Smooth muscle cell (in vitro differentiated cells): ENCODE measurements around the gene BMX. TPM values are rescaled to one million over a fixed set of nuclear protein-coding genes. Genes with fewer than 3 reads are reported as not detected.

Experiments used
- DNase-seq: peaks from one replicate; lab custom pipeline; 2025; ENCODE audit not compliant: unreplicated experiment; lab: John Stamatoyannopoulos, UW
- H2AFZ ChIP-seq: fragments of 200-600 bp; sonication (generic); 2 replicates; pipeline ENCODE4 v1.6.0; 2016; ENCODE audit warnings: antibody characterized with exemption, low read depth, mild to moderate bottlenecking
- H3F3A ChIP-seq: fragments of 200-600 bp; sonication (generic); 2 replicates; pipeline ENCODE4 v1.6.0; 2017; ENCODE audit warnings: antibody characterized with exemption, low read depth
- H3K27ac ChIP-seq: fragments of 200-600 bp; sonication (generic); 2 replicates; pipeline ENCODE4 v1.5.1; 2016; ENCODE audit warnings: low read depth, mild to moderate bottlenecking
- H3K27me3 ChIP-seq: fragments of 200-600 bp; sonication (generic); 2 replicates; pipeline ENCODE4 v1.6.1; 2016; ENCODE audit warnings: low read depth, mild to moderate bottlenecking
- H3K36me3 ChIP-seq: fragments of 200-600 bp; sonication (generic); 2 replicates; pipeline ENCODE4 v1.5.1; 2016; ENCODE audit warnings: low read depth
- H3K4me1 ChIP-seq: fragments of 200-600 bp; sonication (generic); 2 replicates; pipeline ENCODE4 v1.5.1; 2016; ENCODE audit warnings: low read depth
- H3K4me2 ChIP-seq: fragments of 200-600 bp; sonication (generic); 2 replicates; pipeline ENCODE4 v1.6.0; 2016; ENCODE audit warnings: mild to moderate bottlenecking
- H3K4me3 ChIP-seq: fragments of 200-600 bp; sonication (generic); 2 replicates; pipeline ENCODE4 v1.5.1; 2016; ENCODE audit warnings: mild to moderate bottlenecking
- H3K79me2 ChIP-seq: fragments of 200-600 bp; sonication (generic); 2 replicates; pipeline ENCODE4 v1.6.0; 2016; ENCODE audit warnings: low read depth, mild to moderate bottlenecking
- H3K9ac ChIP-seq: fragments of 200-600 bp; sonication (generic); 2 replicates; pipeline ENCODE4 v1.6.0; 2016; ENCODE audit warnings: low read depth
- H3K9me3 ChIP-seq: fragments of 200-600 bp; sonication (generic); replicated peaks from 2 replicates; pipeline ENCODE4 v1.5.1; 2016; ENCODE audit warnings: low read depth
- H4K20me1 ChIP-seq: fragments of 200-600 bp; sonication (generic); 2 replicates; pipeline ENCODE4 v1.6.0; 2016; ENCODE audit warnings: low read depth
- CTCF ChIP-seq: fragments of 200-600 bp; sonication (generic); IDR thresholded peaks from 2 replicates; pipeline ENCODE4 v1.5.1; 2017; ENCODE audit warnings: borderline replicate concordance, mild to moderate bottlenecking, antibody characterized with exemption; ENCODE audit not compliant: insufficient read depth, poor library complexity, severe bottlenecking
- WGBS: methylation state at CpG from one replicate; pipeline ENCODE4 v1.1.7; 2016; ENCODE audit warnings: low lambda C conversion rate; 5-methylcytosine and 5-hydroxymethylcytosine counted together
- polyA plus RNA-seq: library from polyadenylated mRNA; unstranded; fragments of >200 nt; fragmentation: Nextera tagmentation; extraction: Ambion mirVana; gene quantifications from 2 replicates; pipeline ENCODE4 v1.2.1, GENCODE V29; 2016
- total RNA-seq: library from RNA; depleted of rRNA; stranded (reverse); fragments of >200 nt; gene quantifications from 2 replicates; pipeline ENCODE4 v1.2.3, GENCODE V29; 2014

Gene BMX
- total and polyA plus RNA-seq, 2 experiments from 2014 or later, result not detected

GRCh38 chrX:15472531-15472930 lies 28.1 kb upstream of the BMX start:
- Histone ChIP-seq H3K27ac (no peak overlapping the region), H3K9me3 (no peaks in the 10 kb centered on the region), H3K79me2 (no peaks in the 10 kb centered on the region), H2AFZ (no peak overlapping the region), H3F3A (no peaks in the 10 kb centered on the region), H3K9ac (no peak overlapping the region), H3K4me2 (no peak overlapping the region), H3K36me3 (no peaks in the 10 kb centered on the region), H4K20me1 (no peaks in the 10 kb centered on the region), H3K4me1 (peaks cover 7% of the 10 kb centered on the region), H3K27me3 (no peaks in the 10 kb centered on the region), H3K4me3 (no peak overlapping the region)
- no peak for TF ChIP-seq CTCF
- DNase-seq, result no peak

- H3F3A ChIP-seq, result no peaks in the 10 kb centered on the region
- H3K4me1 ChIP-seq, result peaks cover 7% of the 10 kb centered on the region
- H3K27ac ChIP-seq, result peak overlapping the region; percentile 78
- no peak overlapping the region for H2AFZ ChIP-seq
- no peaks in the 10 kb centered on the region for H4K20me1 ChIP-seq
- H3K79me2 ChIP-seq, result no peaks in the 10 kb centered on the region
- no peaks in the 10 kb centered on the region for H3K9me3 ChIP-seq
- no peak overlapping the region for H3K4me2 ChIP-seq
- DNase-seq, result no peak
- peak overlapping the region; percentile 61 for H3K9ac ChIP-seq
- H3K4me3 ChIP-seq, result no peak overlapping the region
- WGBS, result 97% methylated on average over 4 of the region's 4 CpGs
- H3K27me3 ChIP-seq, result no peaks in the 10 kb centered on the region
- TF ChIP-seq CTCF, result no peak
- H3K36me3 ChIP-seq, result no peaks in the 10 kb centered on the region
These were observed 26.6 kb upstream of the BMX start for GRCh38 chrX:15474028-15474427.

- no peak overlapping the region for H3K4me2 ChIP-seq
- peaks cover 7% of the 10 kb centered on the region for H3K4me1 ChIP-seq
- no peak for DNase-seq
- H3K36me3 ChIP-seq, result no peaks in the 10 kb centered on the region
- peak overlapping the region; percentile 78 for H3K27ac ChIP-seq
- H4K20me1 ChIP-seq, result no peaks in the 10 kb centered on the region
- H3K79me2 ChIP-seq, result no peaks in the 10 kb centered on the region
- H3K27me3 ChIP-seq, result no peaks in the 10 kb centered on the region
- H2AFZ ChIP-seq, result peak overlapping the region; percentile 55
- no peak for TF ChIP-seq CTCF
- H3K9ac ChIP-seq, result peak overlapping the region; percentile 61
- WGBS, result 72% methylated on average over 5 of the region's 5 CpGs
- H3K4me3 ChIP-seq, result no peak overlapping the region
- H3K9me3 ChIP-seq, result no peaks in the 10 kb centered on the region
- H3F3A ChIP-seq, result no peaks in the 10 kb centered on the region
These were observed 25.6 kb upstream of the BMX start for GRCh38 chrX:15475021-15475420.

- no peak for TF ChIP-seq CTCF
- H3F3A ChIP-seq, result no peaks in the 10 kb centered on the region
- DNase-seq, result no peak
- H3K4me1 ChIP-seq, result peaks cover 7% of the 10 kb centered on the region
- H3K27ac ChIP-seq, result peak overlapping the region; percentile 78
- H3K79me2 ChIP-seq, result no peaks in the 10 kb centered on the region
- 82% methylated on average over 4 of the region's 4 CpGs for WGBS
- H3K4me2 ChIP-seq, result no peak overlapping the region
- no peaks in the 10 kb centered on the region for H3K9me3 ChIP-seq
- H3K9ac ChIP-seq, result peak overlapping the region; percentile 40
- no peaks in the 10 kb centered on the region for H4K20me1 ChIP-seq
- no peaks in the 10 kb centered on the region for H3K36me3 ChIP-seq
- no peaks in the 10 kb centered on the region for H3K27me3 ChIP-seq
- peak overlapping the region; percentile 55 for H2AFZ ChIP-seq
- no peak overlapping the region for H3K4me3 ChIP-seq
These were observed 25.1 kb upstream of the BMX start for GRCh38 chrX:15475486-15475885.
